Muscle of back (tissue), 11 donors: ENCODE data around the gene SYT7. TPM values are rescaled to one million over a fixed set of nuclear protein-coding genes. Genes with fewer than 3 reads are reported as not detected.

Experiments used
- DNase-seq, 3 donors: peaks; one replicate each; pipeline versions ENCODE4 v3.0.0 to v3.0.0-alpha.2; 2013
- polyA plus RNA-seq, 10 donors: library from polyadenylated mRNA; unstranded; fragments of 120-200 nt; gene quantifications; one replicate each; pipeline ENCODE4 v1.2.1, GENCODE V29; 2013; ENCODE audit not compliant: insufficient read length in 10 of 10

SYT7 gene
- polyA plus RNA-seq, 10 donors = 2.0 to 4.1 (median 2.6) TPM

DNA sequence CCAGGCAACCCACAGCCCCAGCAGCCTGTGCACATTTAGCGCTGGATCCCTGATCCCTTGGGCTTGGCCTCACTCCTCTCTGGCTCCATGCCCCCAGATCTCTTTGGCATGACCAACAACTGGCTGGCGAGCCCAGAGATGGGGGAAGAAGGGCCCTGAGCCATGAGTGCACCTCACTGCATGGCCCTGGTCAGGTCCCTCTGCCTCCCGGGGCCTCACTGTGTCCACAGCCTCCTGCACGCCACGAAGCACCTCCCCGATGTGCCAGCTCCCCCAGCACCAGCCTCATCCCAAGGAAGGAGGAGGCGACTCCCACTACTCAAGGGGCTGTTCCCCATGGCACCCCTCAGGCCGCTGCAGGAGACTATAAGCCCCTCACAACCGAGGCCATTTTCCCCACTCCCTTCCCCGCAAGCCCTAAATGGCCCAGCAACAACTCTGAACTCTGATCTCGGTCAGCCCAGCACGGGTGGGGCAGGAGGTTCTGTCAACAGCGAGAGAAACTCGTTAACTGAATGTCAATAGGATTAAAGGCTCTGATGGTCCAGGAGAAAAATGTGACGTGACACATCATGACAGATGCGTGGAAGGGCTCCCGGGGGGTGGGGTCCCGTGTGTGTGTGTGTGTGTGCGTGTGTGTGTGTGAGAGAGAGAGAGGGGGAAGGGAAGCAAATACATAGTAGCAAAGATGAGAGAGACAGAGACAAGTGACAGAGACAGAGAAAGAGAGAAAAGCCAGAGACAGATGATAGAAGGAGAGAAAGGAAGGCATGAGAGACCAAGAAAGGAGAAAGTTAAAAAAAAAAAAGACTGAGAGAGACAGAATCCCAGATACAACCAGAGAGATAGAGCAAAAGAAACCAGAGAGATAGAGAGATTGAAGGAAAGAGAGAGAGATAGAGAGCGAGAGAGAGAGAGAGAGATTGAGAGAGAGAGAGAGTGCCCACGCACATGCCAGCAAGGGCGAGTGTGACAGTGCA is 28.4 kb upstream of the SYT7 start:
- no peak for DNase-seq

DNA sequence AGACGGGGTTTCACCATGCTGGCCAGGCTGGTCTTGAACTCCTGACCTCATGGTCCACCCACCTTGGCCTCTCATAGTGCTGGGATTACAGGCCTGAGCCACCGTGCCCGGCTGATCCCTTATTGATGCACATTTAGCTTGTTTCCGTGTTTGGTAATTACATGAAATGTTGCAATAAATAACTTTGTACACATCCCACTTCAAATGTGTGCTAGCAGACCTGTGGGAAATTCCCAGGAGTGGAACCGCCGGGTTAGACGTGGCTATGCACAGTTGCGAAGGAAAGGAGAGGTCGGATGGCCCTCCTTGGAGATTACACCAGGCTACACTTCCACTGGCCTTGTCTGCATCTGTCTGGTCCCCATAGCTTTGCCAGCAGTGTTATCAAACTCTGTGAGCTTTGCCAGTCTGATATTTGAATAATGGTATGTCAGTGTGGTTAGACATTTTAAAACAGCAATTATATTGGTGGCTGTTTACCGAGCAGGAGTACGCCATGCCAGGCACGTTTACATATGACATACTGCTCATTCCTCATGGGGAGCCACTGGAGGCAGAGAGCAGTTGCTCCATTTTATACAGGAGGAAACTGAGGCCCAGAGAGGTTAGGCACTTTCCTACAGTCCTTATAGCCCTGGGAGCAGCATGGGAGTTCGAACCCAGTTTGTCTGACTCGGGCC is 27.2 kb upstream of the SYT7 start:
- DNase-seq = no peak

DNA sequence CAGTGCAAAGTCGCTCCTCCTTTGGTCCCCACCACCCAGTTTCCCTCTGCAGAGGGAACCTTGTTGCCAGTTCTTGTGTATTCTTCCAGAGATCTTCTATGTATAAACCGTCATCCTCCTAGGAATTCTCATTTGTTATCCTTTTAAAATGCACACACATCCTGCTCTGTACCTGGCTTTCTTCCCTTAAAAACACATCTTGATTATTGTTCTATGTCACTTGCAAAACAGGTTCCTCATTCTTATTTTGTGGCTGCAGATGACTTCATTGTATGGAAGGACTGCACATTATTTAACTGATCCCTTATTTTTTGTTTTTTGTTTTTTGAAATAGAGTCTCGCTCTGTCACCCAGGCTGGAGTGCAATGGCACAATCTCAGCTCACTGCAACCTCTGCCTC is 26.6 kb upstream of the SYT7 start:
- no peak for DNase-seq

DNA sequence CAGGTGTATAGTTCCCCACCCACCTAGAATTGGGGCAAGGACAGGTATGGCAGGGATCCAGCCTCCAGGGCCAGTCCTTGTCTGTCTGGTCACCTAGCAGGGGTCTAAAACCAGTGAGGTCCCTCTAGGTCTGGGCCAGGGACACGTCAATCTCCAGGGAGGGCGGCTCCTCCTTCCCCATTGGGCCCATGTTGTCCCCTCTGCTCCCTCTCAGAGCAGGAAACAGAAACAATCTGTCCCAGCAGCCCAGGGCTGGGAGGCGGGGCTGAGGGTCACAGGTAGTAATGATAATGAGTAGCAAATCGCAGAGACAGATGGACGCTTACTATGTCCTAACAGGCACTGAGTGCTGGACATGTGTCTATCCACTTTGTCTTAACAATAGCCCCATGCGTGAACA is 22.8 kb upstream of the SYT7 start:
- no peak for DNase-seq

DNA sequence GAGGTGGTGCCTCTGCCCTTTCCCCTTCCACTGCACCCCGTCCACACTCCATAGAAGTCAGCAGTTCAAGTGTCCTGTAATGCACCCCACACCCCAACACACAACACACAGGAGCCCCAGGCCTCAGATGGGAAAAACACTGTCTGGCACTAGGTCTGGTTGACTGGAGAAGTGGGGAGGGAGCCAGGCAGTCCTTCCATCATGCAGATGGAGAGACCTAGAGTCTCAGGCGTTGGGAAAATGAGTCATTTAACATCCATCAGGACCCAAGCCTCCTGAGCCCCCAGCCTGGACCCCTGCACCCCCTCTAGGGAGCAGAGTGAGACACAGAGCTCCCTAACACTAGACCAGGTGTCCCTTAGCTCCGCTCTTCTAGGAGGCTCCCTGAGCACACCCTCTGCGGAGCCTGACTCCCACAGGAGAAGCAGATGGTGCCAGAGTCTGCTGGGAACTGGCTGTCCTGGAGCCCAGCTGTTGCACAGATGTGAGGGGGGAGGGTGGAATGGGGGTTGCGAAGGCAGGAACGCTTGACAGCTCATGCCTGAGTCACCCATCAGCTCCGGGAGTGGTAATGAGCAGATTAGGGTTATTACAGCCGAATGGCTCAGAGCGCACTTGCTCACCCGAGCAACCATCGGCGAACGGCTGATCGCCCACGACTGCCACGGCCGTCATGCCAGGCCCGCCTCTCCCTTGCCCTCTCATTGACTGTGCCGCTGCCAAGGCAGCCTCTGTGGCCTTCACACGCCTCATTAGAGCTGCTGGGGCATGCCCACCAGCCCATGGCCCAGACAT is 22.1 kb upstream of the SYT7 start:
- peak in 2 of 3 donors; percentile 75 to 83 for DNase-seq

DNA sequence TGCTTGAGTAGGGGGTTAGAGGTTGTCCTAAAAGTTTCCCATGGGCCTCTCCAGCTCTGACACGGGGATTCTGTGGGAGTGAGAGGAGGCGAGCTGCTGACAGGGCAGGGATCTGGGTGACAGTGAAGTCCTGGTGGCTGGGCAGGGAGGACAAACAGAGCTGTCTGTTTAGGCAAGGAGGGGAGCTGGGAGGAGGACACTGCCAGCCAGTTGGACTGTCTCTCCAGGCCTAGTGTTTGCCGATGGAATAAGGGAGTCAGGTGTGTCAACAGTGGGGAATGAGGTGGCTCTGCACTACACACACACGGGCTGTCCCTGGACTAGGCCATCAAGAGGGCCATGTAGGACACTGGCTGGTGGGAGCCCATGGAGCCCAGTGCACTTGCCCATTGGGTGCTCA is 20.6 kb upstream of the SYT7 start:
- no peak for DNase-seq

DNA sequence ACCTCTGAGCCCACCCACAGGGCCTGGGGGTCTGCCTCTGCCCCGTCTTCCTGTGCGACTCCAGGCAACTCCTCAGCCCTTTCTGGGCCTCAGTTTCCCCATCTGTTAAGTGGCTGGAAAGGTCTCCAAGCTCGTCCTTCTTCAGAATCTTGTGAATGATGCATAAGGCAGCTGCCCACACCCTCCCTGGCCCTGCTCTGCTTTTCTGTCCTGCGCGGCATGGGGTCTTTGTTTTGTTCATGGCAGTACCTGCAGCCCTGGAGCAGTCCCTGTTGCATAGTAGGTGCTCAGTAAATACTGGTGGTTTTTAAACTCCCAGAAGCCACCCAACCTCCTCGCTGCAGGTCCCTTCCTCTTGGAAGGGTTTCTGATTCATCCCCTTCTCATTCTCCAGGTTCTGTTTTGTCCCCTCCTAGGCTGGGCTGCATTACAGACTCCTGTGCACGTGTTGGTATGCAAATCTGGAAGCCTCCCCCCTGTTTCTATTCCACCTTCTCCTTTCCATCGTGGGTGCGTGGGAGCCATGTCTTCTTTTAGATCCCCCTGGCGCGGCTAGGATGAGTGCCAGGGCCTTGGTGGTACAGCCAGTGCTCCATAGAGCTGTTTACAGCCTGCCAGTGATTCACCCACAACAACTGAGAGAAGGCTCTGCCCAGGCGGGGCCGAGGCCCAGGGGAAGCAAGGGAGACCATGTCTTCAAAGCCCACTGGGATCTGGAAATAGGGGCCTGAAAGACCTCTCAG is 19.3 kb upstream of the SYT7 start:
- no peak for DNase-seq

DNA sequence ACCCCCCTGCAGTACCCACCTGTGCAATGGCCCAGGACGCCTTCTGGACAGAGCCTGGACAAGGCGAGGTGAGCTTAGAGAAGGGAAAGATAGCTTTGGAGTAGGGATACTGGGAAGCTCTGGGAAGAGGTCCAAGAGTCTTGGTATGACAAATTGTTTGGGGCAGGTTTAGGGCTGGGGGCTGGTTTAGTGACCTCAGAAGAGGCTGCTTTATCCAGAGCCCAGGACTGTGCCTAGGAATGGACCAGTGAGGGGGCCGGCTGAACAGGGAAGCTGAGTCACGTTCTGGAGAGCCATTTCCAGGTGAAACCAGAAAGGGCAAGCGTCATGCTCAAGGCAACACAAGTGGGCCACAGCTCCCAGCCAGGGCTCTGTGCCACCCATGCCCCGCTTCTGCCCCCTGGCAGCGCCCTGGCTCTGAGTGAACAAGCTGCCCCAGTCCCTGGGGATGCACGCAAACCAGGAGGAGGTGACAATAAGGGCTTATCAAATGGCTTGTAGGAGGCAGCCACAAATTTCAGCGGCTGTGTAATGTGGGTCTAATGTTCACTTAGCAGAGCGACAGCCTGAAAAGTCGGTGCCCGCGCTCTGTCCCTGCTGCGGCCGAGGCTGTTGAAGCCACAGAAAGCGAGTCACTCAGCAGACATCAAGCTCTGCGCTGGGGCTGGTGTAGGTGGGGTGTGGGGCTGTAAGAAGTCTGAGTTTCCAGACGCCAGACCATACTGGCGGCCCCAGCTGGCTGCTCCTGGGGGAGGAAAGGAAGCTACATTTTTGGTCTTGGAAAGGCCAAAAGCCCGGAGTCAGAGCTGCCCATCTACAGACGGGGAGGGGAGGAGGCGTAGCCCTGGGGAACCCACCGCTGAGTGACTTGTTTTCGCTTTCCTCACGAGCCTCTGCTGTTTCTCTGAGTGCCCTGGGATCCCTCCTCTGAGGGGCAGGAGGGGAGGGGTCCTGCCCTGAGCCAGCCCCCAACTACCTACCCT is 18.3 kb upstream of the SYT7 start:
- DNase-seq = peak in 2 of 3 donors; percentile 22 to 57

DNA sequence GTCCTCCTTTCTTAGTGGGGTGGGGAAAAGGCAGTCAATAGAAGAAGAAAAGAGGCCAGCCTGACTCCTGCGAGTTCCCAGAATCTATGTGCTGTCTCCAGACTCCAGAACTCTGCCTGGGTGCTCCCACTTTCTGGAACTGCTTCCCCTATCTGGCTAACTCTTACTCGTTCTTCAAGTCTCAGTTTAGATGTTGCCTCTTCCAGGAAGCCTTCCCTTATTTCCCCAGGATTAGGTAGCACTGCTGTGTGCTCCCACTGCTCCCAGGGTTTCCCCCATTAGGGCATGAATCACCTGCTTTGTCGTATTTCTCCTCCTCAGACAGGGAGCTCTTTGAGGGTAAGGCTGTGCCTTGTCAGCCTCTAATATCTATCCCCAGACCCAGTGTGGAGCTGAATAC is 17.5 kb upstream of the SYT7 start:
- DNase-seq = no peak

DNA sequence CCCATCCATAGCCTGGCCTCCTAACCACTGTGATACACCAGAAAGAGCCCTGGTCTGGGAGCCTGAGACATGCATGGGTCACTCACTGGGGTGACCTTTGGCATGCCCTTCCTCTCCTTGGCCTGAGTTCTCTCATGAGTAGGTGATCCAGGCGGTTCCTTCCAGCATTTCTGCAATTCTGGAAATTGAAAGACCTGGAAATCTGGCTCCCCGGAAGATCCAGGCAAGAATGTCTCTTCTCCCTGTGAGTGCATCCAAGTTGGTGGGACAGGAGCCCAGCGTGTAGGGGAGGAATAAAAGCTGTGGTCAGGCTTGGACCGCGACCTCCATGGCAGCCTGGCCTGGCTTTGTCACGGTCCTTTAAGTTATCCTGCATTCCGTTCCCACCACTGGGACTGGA is 16.1 kb upstream of the SYT7 start:
- no peak for DNase-seq

DNA sequence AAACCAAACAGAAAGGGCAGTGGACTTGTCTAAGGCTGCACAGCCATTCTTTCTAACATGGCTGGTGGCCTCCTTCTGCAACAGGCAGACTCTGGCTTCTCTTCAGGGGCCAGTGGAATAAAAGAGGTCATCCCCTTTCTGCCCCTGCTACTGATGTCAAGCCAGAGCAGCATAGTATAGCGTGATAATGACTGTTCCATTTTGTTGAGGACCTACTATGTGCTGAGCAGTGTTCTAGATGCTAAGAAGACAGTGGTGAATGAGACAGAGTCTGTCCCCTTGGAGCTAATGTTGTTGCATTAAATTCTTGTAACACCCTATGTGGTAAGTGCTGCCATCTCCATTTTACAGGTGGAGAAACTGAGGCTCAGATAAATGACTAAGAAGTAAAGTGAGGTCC is 15.7 kb upstream of the SYT7 start:
- no peak for DNase-seq

DNA sequence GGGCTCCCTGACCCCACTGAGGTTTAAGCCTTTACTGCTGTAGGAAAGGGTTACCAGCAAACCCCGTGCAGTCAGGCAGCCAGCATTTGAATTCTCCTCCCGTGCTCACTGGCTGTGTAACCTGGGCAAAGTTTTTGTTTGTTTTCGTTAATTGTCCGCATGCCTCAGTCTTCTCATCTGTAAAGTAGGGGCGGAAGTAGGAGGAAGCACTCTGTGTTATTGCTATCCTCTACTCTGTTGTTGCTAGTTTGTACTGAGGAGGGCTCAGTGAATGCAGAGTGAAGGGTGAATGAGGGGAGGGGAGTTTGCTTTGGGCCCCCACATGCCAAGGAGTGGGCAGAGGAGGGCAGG is 14.0 kb upstream of the SYT7 start:
- no peak for DNase-seq

DNA sequence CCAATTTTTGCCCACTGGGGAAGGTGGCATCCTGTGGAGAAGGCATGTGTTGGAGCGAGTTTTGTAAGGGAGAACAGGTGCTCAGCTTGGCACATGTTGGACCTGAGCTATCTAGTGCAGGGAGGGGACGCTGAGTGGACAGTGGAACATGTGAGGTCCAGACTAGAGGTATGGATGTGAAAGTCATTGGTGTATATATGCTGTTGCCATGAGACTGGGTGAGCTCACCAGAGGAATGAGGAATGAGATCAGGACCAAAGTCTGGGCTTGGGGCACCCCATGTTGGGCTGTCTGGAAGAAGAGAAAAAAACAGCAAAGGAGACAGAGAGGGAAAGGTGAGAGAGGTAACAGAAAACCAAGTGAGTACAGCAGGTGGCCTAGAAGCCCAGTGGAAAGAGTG is 12.3 kb upstream of the SYT7 start:
- DNase-seq = no peak

DNA sequence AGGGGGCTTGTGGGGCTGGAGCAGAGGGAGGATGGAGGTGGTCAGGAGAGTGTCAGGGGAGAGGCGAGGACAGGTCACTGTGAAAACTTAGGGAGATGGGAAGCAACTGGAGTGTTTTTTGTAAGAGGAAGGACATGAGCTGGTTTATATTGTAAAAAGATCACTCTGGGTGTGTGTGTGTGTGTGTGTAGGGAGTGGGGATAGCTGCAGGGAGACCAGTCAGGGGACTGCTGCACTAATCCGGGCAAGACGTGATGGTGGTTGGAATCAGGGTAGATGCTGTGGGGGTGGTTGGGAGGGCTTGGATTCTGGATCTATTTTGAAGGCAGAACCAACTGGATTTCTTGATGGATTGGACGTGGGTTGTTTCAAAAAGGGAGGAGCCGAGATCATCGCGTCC is 11.3 kb upstream of the SYT7 start:
- no peak for DNase-seq

DNA sequence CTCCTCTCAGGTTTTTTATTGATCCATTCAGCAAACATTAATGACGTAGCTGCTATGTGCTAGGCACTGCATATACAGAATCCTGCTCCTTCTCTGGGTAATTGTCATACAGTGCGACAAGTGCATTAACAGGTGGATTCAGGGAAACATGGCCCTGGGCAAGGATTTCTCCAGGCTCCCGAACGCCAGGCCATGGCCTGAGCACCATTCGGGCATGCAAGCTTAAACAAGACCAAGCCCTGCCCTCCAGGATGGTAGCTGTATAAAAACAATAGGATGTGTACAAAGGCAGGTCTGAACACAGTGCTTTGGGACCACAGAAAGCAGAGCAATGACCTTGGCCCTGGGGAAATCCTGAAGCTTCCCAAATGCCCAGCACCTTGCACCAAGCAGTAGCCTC is 9.1 kb upstream of the SYT7 start:
- DNase-seq = no peak

DNA sequence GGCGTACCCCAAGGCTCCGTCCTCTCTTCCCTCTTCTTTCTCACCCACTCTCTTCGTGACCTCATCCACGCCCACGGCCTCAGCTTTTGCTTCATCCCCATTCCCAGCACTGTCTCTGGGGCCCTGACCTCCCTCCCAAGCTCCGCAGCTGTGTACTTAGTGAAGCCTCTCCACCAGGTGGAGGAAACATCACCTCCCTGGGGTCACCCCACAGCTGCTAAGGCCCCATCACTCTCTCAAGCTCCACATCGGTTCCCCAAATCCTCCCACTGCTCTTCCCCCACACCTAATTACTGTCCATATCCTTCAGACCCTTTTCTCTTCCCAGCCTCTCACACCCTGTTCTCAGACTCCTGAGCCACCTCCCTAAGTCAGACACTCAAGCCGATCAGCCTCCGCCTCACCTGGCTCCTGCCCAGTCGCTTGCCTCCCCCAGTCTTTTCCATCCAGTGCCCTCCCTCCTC is 7.9 kb upstream of the SYT7 start:
- peak in 2 of 3 donors; percentile 70 to 92 for DNase-seq

DNA sequence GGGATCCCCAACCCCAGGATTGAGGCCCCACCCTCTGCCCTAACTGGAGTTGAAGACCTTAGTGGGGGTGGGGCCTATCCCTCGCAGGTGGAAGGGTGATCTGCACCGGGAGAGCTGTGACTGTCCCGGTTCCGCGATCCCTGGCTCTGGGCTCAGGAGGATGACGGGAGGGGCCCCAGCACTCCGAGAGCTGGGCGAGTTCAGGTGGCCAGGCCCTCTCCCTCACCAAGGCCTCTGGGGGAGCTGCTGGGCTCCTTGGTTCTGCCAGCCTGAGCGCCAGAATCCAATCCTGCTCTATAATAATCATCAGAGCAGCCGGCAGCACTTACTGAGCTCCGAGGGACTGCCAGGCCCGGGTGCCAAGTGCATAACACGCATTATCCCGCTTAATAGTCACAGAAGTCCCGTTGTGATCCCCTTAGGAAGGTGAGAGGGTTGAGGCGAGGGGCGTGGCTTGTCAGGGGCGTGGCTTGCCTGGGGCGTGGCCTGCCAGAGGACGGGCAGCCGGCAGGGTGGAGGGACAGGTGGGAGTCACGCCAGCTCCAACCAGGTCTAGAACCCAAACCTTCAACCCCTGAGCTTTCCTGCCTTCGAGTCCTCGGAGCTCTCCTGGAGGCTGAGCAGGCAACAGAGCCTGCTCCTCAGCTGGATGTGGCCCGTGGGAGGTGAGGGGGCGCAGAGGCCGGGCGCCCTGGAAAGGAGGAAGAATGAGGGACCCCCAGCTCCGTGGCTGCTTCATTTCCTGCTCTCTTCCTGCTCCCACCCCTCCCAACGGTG is 7.3 kb upstream of the SYT7 start:
- DNase-seq = peak in 1 of 3 donors; percentile 74

DNA sequence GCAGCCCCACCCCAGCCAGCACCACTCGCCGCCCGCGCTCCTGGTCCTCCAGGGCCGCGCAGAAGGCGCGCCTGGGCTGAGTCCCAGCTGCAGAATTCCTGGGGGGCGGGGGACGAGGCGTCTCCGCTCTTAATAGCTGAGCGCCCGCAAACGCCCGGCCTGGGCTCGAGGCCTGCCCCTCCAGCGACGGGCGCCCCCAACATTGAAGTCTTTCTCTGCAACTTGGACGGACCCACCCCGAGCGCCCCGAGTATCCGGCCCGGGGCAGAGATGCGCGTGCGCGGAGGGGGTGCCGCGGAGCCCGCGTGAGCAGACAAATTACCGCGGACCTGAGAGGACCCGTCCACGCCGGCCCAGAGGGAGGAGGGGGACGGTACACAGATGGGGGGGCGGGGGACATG is 6.7 kb upstream of the SYT7 start:
- DNase-seq = peak in 1 of 3 donors; percentile 82

DNA sequence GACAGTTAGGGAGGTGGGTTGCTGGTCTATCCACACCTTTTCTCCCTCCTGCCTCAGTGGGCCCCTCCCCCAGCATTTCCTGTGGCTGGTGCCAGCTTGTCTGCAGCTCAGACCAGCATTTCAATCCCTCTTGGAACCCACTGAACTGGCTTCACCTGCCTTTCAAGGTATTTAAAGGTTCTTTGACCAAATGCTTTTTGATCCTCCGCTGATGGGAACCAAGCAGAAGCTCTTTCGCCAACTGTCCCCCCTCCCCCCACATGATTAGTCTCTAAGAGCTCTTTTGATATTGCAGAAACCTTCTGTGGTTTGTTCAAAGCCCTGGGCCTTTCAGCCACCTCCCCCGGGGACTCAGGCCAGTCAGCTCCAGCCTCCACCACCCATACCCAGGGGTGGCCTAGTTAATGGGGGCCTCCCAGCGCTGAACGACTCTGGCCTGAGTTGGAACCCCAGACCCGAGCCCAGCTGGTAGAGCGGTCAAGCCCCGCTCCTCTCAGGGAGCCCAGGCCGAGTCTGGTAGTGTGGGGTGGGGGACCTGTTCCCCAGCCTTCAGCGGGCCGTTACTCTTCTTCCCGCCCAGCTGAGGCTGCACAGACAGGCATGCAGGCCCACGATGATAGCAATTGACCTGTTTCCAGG is 6.0 kb upstream of the SYT7 start:
- no peak for DNase-seq
